T follicular helper cell (primary cell): ENCODE measurements around the gene PCNX3.

Source experiments
- DNase-seq: peaks from one replicate; pipeline ENCODE4 v3.0.0-alpha.2; 2020; ENCODE audit warnings: low read depth

The PCNX3 gene

GRCh38 chr11:65598258-65598699, 17.3 kb upstream of the PCNX3 start:
- DNase-seq, result no peak

GRCh38 chr11:65599216-65599954, 16.2 kb upstream of the PCNX3 start:
- no peak for DNase-seq

GRCh38 chr11:65599955-65600246, 15.7 kb upstream of the PCNX3 start:
- no peak for DNase-seq

GRCh38 chr11:65604258-65604657, 11.3 kb upstream of the PCNX3 start:
- no peak for DNase-seq

- DNase-seq, result no peak
Observed at GRCh38 chr11:65606876-65607613, 8.5 kb upstream of the PCNX3 start.

- DNase-seq, result no peak
Observed at GRCh38 chr11:65607614-65608426, 7.8 kb upstream of the PCNX3 start.

- no peak for DNase-seq
Observed at GRCh38 chr11:65609229-65609628, 6.3 kb upstream of the PCNX3 start.

- DNase-seq, result no peak
Observed at GRCh38 chr11:65609665-65610064, 5.9 kb upstream of the PCNX3 start.

- DNase-seq, result no peak
Observed at GRCh38 chr11:65610404-65610803, 5.2 kb upstream of the PCNX3 start.

GRCh38 chr11:65611028-65611757, 4.4 kb upstream of the PCNX3 start:
- DNase-seq, result no peak

- no peak for DNase-seq
Observed at GRCh38 chr11:65611758-65612603, 3.6 kb upstream of the PCNX3 start.

GRCh38 chr11:65612691-65613090, 2.9 kb upstream of the PCNX3 start:
- DNase-seq, result no peak

GRCh38 chr11:65613091-65613928, 2.3 kb upstream of the PCNX3 start:
- DNase-seq, result no peak

GRCh38 chr11:65615950-65616574, 486 bp downstream of the PCNX3 start:
- no peak for DNase-seq

GRCh38 chr11:65616575-65617001, 1.0 kb downstream of the PCNX3 start:
- no peak for DNase-seq

- DNase-seq, result no peak
Observed at GRCh38 chr11:65617136-65617850, 1.7 kb downstream of the PCNX3 start.

- no peak for DNase-seq
Observed at GRCh38 chr11:65617990-65618751, 2.6 kb downstream of the PCNX3 start.

- no peak for DNase-seq
Observed at GRCh38 chr11:65618763-65619162, 3.2 kb downstream of the PCNX3 start.
